UCSD-AML1 (cell line): Measurements from ENCODE around the gene CDKN2B.

Source experiments
- DNase-seq: peaks from one replicate; lab custom pipeline; 2025; ENCODE audit not compliant: unreplicated experiment; lab: John Stamatoyannopoulos, UW

Gene CDKN2B

DNA sequence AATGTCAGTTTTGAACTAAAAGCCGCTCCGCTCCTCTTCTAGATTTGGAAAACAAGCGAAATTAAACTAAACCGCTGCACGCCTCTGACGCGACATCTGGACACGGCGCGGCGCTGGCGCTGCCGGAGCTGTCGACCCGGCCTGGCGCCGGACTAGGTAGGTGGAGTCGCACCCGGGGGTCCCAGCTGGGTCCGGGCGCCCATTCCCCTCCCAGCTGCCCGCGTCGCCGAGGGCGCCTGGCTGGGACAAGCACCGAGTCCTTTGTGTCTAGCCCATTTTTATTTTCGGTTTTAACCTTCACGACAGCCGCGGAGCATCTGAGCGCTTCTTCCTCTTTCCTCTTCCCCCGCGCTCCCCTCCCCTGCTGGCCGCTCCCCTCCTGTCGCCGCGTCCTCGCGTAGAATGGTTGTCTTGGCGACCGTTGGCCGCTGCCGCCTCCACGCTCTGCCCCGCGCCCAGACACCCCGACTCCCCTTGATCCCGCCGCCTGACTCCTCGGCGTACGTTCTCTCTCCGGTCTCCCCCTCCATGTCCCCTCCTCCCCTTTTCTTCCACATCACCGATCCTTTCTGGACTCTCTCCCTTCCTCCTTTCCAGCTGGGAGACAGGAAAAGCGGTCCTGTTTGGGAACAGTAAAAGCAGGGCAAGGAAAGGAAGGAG is 14.0 kb downstream of the CDKN2B start:
- DNase-seq = peak; percentile 56

DNA sequence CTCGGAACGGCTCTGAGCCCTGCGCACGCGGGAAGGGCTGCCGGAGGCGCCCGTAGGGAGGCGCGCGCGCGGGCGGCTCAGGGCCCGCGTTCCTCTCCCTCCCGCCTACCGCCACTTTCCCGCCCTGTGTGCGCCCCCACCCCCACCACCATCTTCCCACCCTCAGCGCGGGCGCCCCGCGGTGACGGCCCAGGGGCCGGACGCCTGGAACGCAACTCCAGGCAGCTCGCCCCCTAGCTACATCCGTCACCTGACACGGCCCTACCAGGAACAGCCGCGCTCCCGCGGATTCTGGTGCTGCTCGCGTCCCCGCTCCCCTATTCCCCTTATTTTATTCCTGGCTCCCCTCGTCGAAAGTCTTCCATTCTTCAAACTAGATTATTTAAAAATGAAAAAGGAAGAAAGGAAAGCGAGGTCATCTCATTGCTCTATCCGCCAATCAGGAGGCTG is 14.5 kb downstream of the CDKN2B start, which contains the start of gene CDKN2B-AS1:
Gene CDKN2B-AS1, plus strand, starts transcription at position 236 of the 450 bp plus-strand sequence.
- DNase-seq = peak; percentile 58

DNA sequence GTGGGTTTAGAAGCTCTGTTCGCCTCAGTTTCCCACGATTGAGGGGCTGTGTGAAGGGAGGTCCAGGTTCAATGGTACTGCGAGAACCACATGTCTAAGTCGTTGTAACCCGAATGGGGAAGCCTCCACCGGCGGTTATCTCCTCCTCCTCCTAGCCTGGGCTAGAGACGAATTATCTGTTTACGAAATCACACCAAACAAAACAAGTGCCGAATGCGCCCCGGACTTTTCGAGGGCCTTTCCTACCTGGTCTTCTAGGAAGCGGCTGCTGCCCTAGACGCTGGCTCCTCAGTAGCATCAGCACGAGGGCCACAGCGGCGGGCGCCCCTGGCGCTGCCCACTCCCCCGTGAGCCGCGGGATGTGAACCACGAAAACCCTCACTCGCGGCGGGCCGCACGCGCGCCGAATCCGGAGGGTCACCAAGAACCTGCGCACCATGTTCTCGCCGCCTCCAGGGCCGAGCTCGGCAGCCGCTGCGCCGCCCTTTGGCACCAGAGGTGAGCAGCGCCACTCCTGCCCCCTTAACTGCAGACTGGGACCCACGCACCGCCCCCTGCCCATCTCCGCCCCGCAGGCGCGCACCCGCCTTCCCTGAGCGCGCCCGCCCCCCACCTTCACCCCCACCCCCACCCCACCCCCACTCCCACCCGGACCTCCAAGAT is 15.1 kb downstream of the CDKN2B start, which contains the start of gene CDKN2A:
Gene CDKN2A, minus strand, starts transcription at position 500 of the 663 bp plus-strand sequence.
- DNase-seq = peak; percentile 54

DNA sequence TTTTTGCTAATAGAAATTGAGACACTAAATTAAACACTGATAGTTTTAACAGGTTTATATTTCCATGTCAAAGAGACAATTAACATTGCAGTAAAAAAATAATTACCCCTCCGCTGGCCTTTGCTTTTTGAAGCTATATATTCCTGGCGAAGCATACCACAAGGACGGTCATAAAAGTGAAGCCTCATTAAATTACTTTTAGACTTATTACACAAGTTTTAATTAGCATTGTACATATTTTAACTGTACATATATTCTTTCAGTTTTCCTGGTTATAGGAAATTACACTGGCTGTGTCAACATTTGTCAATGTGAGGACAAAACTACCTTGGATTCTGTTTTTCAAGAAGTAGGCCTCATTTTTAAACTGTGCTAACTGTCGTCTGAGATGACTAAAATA is 16.1 kb downstream of the CDKN2B start:
- DNase-seq = no peak

DNA sequence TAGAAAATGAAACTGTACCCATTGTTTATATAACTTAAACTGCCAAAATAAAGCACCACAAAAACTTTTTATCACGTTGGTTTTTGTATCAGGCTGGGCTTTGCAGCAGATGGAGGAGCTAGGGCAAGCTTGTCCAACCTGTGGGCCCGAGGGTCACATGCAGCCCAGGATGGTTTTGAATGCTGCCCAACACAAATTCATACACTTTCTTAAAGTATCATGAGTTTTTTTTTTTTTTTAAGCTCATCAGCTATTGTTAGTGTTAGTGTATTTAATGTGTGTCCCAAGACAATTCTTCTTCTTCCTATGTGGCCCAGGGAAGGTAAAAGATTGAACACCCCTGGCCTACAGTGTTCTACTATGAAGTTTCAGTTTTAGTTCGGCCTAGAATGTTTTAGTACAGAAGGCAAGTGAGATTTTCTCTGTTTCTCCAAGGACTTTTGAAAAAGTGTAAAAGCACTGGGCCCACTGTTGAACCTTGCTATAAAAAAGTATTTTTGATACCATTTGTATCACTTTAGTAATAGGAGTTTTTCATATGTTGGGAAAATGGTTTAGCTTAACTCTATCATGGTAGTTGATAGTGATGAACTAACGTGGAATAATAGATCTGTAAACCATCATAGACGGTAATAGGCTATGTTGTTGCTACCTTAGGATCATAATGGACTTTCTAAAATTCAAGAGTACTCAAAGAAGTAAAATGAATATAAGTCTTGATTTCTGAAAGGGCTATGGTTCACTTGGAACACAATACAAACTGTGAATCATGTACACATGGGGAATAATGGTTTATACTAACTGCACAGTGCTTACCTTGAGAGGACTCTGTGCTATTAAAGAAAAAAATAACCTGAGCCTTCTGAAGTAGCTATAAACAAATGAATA is 17.8 kb downstream of the CDKN2B start:
- DNase-seq = no peak

DNA sequence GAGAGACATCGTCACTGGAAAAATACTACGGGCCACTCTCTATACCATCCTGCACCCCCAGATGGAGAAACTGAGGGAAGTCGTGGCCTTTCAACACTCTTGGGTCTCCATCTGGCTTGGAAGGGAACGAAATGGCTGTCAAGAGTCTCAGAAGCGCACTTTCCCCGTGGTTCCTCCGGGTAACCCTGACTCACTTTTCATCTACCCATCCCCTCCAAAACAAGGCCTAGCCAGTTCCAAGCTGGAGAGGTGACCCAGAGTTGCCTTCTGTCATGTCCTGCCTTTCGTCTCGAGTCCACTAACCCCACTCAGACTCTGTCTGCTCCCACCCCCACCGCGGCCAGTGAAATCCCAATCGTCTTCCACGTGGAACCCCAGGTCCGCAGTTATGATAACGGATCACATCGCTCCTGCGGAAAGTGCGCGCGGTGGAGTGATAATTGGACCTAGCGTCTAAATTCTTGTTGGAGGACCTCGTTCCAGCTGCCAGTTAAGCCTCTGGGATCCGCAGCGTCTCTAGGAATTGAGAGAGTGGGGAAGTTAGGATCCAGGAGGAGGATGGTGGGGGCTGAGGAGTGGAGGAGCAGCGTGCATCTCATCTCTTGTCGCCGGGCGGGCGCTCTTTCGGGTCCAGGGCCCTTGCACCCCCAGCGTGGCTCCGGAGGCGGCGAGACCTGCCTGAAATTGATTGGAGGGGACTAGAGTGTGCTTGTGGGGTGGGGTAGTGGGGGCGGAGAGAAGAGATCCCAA is 19.5 kb downstream of the CDKN2B start:
- no peak for DNase-seq

DNA sequence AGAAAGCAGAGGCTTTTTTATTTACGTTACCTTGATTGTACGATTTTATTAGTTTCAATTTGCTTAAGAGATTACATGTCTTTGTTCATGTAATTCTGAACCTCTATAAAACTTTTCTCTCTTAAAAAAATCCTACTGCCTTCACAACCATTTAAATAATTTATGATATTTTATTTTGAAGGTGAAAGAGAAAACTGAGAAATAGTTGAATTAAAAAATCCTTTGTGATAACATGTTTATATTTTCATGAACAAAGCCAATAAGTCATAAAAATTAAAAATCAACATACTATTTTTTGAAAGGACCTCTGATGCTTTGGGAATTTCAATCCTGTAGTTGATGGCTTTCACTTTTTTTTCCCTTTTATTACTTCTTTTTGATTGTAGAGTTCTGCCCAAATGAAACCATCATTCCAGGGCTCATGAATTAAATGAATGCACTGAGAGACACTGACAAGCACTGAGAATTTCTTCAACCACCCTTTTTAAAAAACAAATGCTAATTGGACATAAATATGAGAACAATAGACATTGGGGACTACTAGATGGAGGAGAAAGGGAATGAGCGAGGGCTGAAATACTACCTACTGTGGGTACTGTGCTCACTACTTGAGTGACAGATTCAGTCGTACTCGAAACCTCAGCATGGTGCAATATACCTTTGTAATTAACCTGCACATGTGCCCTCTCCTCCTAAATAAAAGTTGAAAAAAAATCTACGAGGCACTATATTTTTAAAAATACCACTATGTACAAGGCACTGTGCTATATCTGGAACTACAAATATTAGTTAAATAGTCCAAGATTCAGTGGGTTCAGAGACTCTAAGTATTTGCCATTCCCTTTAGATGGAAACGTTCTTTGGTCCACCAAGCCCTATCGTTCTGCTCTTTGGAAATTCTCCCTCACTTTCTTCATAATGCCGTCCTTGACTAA is 20.8 kb downstream of the CDKN2B start:
- no peak for DNase-seq

DNA sequence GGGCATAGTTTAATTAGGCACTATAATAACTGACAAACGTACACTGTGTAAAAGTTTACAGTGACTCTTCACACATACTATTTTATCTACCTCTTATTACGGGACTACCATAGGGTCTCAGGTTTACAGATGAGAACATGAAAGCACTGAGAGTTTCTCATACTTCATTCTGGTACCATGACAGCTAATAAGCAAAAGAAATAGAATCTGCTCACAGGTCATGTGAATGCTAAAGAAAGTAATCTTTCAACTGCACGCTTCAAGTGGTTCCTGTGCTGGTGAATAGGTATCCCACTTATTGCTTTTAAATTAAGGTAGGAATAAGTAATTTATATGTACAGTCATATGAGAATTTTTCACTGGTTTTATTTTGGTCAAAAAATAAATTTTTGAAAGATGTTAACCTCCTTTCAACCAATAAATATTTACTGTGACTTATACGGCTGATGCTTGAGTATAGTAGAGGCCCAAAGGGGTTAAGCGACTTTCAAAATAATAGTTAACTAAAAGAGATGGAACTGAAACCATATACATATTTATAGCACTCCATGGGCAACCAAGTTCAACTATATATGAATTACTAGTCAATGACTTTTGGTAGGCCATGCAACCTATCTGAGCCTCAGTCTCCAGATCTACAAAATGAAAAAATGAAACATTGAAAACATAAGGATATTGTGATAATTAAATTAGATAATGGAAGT is 23.0 kb downstream of the CDKN2B start:
- no peak for DNase-seq

DNA sequence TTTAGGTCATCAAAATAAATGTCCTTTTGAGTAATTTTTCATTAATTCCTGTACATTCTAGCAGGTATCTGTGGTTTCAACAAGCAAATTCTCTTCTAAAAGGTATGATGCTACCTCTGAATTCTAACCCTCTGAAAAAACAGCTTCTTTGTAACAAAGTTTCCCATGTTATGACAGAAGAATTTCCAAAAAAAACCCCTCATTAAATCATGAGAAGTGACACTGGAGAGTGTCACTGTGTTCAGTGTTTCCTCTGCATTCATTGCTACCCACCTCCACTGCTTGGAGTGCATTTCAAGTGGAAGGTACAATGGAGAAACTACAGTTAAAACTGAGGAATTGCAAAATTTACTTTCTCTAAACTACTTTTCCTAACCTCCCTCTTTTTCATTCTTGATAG is 25.0 kb downstream of the CDKN2B start:
- no peak for DNase-seq

DNA sequence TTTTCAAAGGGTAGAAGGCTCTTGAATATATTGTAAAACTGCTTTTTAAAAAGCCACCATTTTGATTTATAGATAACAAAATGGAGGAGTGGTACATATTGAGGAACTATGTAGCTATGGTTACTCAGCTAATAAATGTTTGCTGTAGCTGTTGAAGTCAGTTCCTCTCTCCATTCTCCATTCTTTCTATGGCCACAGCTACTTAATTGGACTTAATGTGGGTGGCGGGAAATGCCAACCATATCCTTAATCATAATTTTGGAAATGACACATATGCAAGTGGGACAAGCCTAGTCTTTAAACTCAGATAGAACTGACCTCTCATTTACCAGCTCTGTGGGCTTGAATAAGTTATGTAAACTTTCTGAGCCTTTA is 25.6 kb downstream of the CDKN2B start:
- DNase-seq = no peak

DNA sequence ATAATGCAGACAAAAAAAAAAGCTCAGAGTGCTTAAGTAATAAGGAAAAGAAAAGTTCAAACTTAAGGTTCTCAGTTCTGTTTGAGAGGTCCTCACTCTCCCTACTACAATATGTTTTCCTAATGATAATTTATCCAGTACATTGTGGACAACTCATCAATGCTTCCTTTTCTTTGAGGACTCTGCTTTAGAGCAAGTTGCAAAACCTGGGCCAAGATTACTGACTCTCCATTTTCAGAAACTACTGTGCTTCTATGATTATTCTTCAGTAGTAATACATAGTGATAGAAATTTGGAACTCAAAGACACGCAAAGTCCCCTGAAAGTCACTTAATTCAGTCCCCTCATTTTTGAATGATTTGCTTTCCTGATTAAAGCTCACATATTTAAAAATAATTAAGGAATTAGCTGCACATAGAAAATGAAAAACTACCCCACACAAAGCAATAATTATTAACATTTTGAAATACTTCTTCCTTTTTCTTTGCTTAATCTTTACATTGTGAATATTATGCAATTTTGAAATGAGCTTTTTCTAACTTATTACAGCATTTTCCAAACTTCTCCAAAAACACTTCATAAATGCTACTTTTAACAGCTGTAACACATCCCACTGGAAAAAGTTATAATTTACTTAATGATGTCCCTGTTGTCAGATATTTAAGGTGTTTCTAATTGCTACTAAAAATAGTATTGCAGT is 26.1 kb downstream of the CDKN2B start:
- no peak for DNase-seq

DNA sequence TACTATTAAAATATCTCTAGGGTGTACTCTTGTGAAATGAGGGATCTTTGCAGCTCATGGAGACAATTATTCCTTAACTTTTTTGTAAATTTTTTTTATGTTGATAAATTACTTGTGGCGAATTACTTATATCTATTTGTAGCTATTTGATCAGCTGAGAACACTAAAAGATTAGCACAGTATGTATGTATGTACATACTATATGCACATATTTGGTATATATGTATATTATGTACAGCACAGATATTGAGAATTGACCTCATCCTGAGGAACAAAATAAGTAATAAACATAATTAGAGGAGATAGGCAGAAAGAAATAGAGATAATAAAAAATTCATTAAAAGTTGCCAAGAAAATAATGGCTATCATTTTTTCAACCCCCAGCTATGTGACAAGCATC is 26.7 kb downstream of the CDKN2B start:
- no peak for DNase-seq

DNA sequence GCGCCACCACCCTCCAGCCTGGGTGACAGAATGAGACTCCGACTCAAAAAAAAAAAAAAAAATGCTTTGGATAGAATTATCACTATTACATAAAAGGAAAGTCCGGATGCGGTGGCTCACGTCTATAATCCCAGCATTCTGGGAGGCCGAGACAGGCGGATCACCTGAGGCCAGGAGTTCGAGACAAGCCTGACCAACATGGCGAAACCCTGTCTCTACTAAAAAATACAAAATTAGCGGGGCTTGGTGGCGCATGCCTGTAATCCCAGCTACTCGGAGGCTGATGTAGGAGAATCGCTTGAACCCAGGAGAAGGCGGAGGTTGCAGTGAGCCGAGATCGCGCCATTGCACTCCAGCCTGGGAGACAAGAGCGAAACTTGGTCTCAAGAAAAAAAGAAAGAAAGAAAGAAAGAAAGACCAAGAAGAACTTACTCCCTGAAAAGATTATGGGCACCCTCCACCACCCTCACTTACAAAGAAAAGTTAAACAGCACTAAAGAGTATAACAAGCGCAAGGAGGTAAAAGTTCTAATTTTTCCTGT is 32.7 kb downstream of the CDKN2B start:
- no peak for DNase-seq

DNA sequence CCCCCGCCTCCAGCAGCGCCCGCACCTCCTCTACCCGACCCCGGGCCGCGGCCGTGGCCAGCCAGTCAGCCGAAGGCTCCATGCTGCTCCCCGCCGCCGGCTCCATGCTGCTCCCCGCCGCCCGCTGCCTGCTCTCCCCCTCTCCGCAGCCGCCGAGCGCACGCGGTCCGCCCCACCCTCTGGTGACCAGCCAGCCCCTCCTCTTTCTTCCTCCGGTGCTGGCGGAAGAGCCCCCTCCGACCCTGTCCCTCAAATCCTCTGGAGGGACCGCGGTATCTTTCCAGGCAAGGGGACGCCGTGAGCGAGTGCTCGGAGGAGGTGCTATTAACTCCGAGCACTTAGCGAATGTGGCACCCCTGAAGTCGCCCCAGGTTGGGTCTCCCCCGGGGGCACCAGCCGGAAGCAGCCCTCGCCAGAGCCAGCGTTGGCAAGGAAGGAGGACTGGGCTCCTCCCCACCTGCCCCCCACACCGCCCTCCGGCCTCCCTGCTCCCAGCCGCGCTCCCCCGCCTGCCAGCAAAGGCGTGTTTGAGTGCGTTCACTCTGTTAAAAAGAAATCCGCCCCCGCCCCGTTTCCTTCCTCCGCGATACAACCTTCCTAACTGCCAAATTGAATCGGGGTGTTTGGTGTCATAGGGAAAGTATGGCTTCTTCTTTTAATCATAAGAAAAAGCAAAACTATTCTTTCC is 34.2 kb downstream of the CDKN2B start:
- DNase-seq = peak; percentile 60

DNA sequence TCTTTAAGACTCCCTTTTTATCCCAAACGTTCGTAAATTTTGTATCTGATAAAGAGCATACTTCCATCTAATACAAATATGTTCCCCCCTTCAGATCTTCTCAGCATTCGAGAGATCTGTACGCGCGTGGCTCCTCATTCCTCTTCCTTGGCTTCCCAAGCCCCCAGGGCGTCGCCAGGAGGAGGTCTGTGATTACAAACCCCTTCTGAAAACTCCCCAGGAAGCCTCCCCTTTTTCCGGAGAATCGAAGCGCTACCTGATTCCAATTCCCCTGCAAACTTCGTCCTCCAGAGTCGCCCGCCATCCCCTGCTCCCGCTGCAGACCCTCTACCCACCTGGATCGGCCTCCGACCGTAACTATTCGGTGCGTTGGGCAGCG is 34.8 kb downstream of the CDKN2B start:
- no peak for DNase-seq

DNA sequence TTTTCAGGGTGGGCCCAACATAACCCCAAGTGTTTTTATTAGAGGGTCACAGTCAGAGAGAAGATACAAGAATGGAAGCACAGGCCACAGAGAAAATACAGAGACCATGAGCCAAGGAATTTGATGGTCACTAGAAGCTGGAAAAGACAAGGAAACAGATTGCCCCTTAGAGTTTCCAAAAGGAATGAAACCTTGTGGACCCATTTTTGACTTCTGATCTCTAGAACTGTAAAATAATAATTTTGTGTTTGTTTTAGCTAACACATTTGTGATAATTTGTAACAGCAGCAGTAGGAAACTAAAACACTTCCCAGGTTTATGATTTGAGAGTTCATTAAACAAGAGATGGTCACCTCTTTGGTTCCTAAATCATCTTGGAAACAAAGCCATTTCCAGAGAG is 36.7 kb downstream of the CDKN2B start:
- DNase-seq = no peak

DNA sequence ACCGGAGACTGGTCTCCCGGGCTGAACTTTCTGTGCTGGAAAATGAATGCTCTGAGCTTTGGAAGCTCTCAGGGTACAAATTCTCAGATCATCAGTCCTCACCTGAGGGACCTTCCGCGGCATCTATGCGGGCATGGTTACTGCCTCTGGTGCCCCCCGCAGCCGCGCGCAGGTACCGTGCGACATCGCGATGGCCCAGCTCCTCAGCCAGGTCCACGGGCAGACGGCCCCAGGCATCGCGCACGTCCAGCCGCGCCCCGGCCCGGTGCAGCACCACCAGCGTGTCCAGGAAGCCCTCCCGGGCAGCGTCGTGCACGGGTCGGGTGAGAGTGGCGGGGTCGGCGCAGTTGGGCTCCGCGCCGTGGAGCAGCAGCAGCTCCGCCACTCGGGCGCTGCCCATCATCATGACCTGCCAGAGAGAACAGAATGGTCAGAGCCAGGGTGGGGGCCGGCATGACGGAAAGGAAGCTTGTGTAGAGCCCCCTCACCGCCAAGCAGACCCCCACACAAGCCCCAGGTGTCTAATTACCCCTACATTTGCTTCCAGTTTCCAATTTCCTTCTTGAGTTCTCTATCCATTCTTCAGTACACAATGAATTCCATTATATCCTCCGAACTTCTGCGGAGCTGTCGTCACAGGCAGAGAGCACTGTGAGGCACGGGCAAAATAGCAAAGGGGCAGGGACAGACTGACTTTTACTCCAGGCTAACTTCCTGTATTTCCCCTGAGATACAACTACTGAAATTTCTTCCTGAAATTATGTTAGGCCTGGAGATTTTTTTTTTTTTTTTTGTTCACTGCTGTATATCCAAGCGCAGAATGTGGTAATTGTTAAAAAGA is 38.1 kb downstream of the CDKN2B start:
- DNase-seq = no peak
